SK-N-SH (cell line): ENCODE measurements around the gene WASF1. TPM values are rescaled to one million over a fixed set of nuclear protein-coding genes. Genes with fewer than 3 reads are reported as not detected.

Experiments
- CTCF ChIA-PET: fragments of 300-600, 350-600 bp; formaldehyde crosslinking; extraction: SDS; loops from one replicate; lab custom pipeline; 2021; lab: Yijun Ruan, JAX
- POLR2A ChIA-PET: fragments of 350-600 bp; sonication (Branson Sonifier 250); formaldehyde crosslinking; extraction: SDS; loops from one replicate; lab custom pipeline; 2020; ENCODE audit warnings: antibody characterized with exemption, inconsistent platforms; lab: Yijun Ruan, JAX
- DNase-seq: peaks from one replicate; pipeline ENCODE4 v3.0.0; 2012
- H2AFZ ChIP-seq: fragments of 200-600 bp; sonication (generic); 2 replicates; pipeline ENCODE4 v1.8.1; 2016; ENCODE audit warnings: antibody characterized with exemption, mild to moderate bottlenecking, low read depth
- H3F3A ChIP-seq: fragments of 200-600 bp; sonication (generic); replicated peaks from 2 replicates; pipeline ENCODE3; 2016; ENCODE audit warnings: antibody characterized with exemption, mild to moderate bottlenecking; ENCODE audit not compliant: insufficient read depth
- H3K27ac ChIP-seq, 2 experiments: fragments of 200-500 bp in 1 of 2; fragments of 200-600 bp in 1 of 2; sonication (Bioruptor generic) in 1 of 2; sonication (generic), shearing (Covaris generic) in 1 of 2; 2 replicates each; pipeline versions ENCODE4 v1.5.1 to v1.6.1; 2014 to 2016; ENCODE audit warnings: low read depth in 2 of 2, inconsistent platforms in 1 of 2, low read length in 1 of 2, mild to moderate bottlenecking in 1 of 2, mixed read lengths in 1 of 2
- H3K27me3 ChIP-seq: fragments of 200-600 bp; sonication (generic), shearing (Covaris generic); 2 replicates; pipeline ENCODE4 v1.6.1; 2016; ENCODE audit warnings: mixed run types; ENCODE audit not compliant: insufficient read depth
- H3K36me3 ChIP-seq, 2 experiments: fragments of 200-500 bp in 1 of 2; fragments of 200-600 bp in 1 of 2; sonication (Bioruptor generic) in 1 of 2; sonication (generic) in 1 of 2; replicated peaks in 1 of 2; 2 replicates each; pipeline versions ENCODE3 to v1.5.1; 2014 to 2016; ENCODE audit warnings: low read length in 1 of 2, mild to moderate bottlenecking in 1 of 2; ENCODE audit not compliant: insufficient read depth in 2 of 2, control insufficient read depth in 1 of 2
- H3K4me1 ChIP-seq, 2 experiments: fragments of 200-500 bp in 1 of 2; fragments of 200-600 bp in 1 of 2; sonication (Bioruptor generic) in 1 of 2; sonication (generic), shearing (Covaris generic) in 1 of 2; 2 replicates each; pipeline versions ENCODE4 v1.5.1 to v1.6.1; 2014 to 2016; ENCODE audit warnings: low read depth in 1 of 2, low read length in 1 of 2, mixed run types in 1 of 2; ENCODE audit not compliant: insufficient read depth in 2 of 2, control insufficient read depth in 1 of 2
- H3K4me2 ChIP-seq: fragments of 200-600 bp; sonication (generic), shearing (Covaris generic); 2 replicates; pipeline ENCODE4 v1.6.1; 2017; ENCODE audit warnings: mixed run types
- H3K4me3 ChIP-seq, 2 experiments: fragments of 200-500 bp in 1 of 2; fragments of 200-600 bp in 1 of 2; sonication (Bioruptor generic) in 1 of 2; sonication (generic), shearing (Covaris generic) in 1 of 2; 2 replicates each; pipeline versions ENCODE4 v1.5.1 to v1.8.1; 2014 to 2016; ENCODE audit warnings: low read depth in 2 of 2, inconsistent platforms in 1 of 2, low read length in 1 of 2, mild to moderate bottlenecking in 1 of 2, mixed read lengths in 1 of 2, moderate library complexity in 1 of 2
- H3K79me2 ChIP-seq: fragments of 200-600 bp; sonication (generic); 2 replicates; pipeline ENCODE4 v1.8.1; 2017; ENCODE audit warnings: mild to moderate bottlenecking; ENCODE audit not compliant: insufficient read depth
- H3K9ac ChIP-seq: fragments of 200-600 bp; sonication (generic); 2 replicates; pipeline ENCODE4 v1.6.1; 2017; ENCODE audit warnings: mixed run types
- H3K9me2 ChIP-seq: fragments of 200-600 bp; sonication (generic); 2 replicates; pipeline ENCODE4 v1.6.1; 2017; ENCODE audit warnings: mixed run types
- H3K9me3 ChIP-seq: fragments of 200-600 bp; sonication (generic); 2 replicates; pipeline ENCODE4 v1.6.1; 2017; ENCODE audit warnings: mixed run types, mild to moderate bottlenecking, moderate library complexity
- H4K20me1 ChIP-seq: fragments of 200-600 bp; sonication (generic); 2 replicates; pipeline ENCODE4 v1.6.1; 2017; ENCODE audit warnings: mild to moderate bottlenecking, mixed run types; ENCODE audit not compliant: insufficient read depth
- CTCF ChIP-seq: fragments of 200-600 bp; sonication (generic); IDR thresholded peaks from 2 replicates; pipeline ENCODE4 v1.6.1; 2017; ENCODE audit warnings: antibody characterized with exemption, mild to moderate bottlenecking, moderate library complexity
- ELF1 ChIP-seq: IDR thresholded peaks from 2 replicates; pipeline ENCODE4 v1.4.0; 2012
- EP300 ChIP-seq, 2 experiments: IDR thresholded peaks; 2 replicates each; pipeline versions ENCODE4 v1.4.0 to v1.6.1; 2012; ENCODE audit warnings: borderline replicate concordance in 1 of 2, low read depth in 1 of 2, low read length in 1 of 2
- EZH2phosphoT487 ChIP-seq: fragments of 200-600 bp; sonication (generic); IDR thresholded peaks from 2 replicates; pipeline ENCODE4 v1.6.1; 2017; ENCODE audit warnings: low read depth, mixed run types, mild to moderate bottlenecking, antibody characterized with exemption, moderate library complexity, borderline replicate concordance
- FOSL2 ChIP-seq: IDR thresholded peaks from 2 replicates; pipeline ENCODE4 v1.4.0; 2012; ENCODE audit warnings: low read depth, mild to moderate bottlenecking, moderate library complexity, borderline replicate concordance
- FOXM1 ChIP-seq: IDR thresholded peaks from 2 replicates; pipeline ENCODE4 v1.4.0; 2012; ENCODE audit warnings: low read depth, mild to moderate bottlenecking
- GABPA ChIP-seq: IDR thresholded peaks from 2 replicates; pipeline ENCODE4 v1.4.0; 2012; ENCODE audit warnings: low read depth, mild to moderate bottlenecking
- IRF3 ChIP-seq: fragments of 150-350 bp; IDR thresholded peaks from 2 replicates; pipeline ENCODE4 v1.6.1; 2016; ENCODE audit warnings: mild to moderate bottlenecking, low read depth, low read length
- JUND ChIP-seq: IDR thresholded peaks from 2 replicates; pipeline ENCODE4 v1.4.0; 2012
- MAX ChIP-seq: IDR thresholded peaks from 2 replicates; pipeline ENCODE4 v1.4.0; 2012; ENCODE audit warnings: low read depth
- MEF2A ChIP-seq: IDR thresholded peaks from 2 replicates; pipeline ENCODE4 v1.4.0; 2012; ENCODE audit warnings: low read depth, borderline replicate concordance
- NRF1 ChIP-seq: IDR thresholded peaks from 2 replicates; pipeline ENCODE4 v1.6.1; 2012; ENCODE audit warnings: low read depth, mild to moderate bottlenecking, low read length
- RCOR1 ChIP-seq: fragments of 150-350 bp; IDR thresholded peaks from 2 replicates; pipeline ENCODE4 v1.6.1; 2017; ENCODE audit warnings: antibody characterized with exemption, low read length
- TAF1 ChIP-seq: IDR thresholded peaks from 2 replicates; pipeline ENCODE4 v1.6.1; 2012; ENCODE audit warnings: low read depth, mild to moderate bottlenecking, low read length, moderate library complexity, borderline replicate concordance
- YY1 ChIP-seq: IDR thresholded peaks from 2 replicates; pipeline ENCODE4 v1.4.0; 2012; ENCODE audit warnings: low read depth, mild to moderate bottlenecking
- WGBS: methylation state at CpG from one replicate; pipeline ENCODE4 v1.1.6; 2017; ENCODE audit warnings: low lambda C conversion rate; 5-methylcytosine and 5-hydroxymethylcytosine counted together
- polyA plus RNA-seq, 3 experiments: library from polyadenylated mRNA; depleted of rRNA; stranded (reverse); fragments of >200 nt; gene quantifications; 2 replicates each; pipeline ENCODE4 v1.2.3, GENCODE V29; 2012
- TF ChIP-seq, protein P1 (sequence below): fragments of 150-350 bp; IDR thresholded peaks from 2 replicates; pipeline ENCODE4 v1.6.1; 2017; ENCODE audit warnings: antibody characterized with exemption, low read length, low read depth, borderline replicate concordance
- TF ChIP-seq, protein P2 (sequence below): IDR thresholded peaks from 2 replicates; pipeline ENCODE4 v1.4.0; 2012; ENCODE audit warnings: low read depth, borderline replicate concordance

The WASF1 gene
- polyA plus RNA-seq, 1 of the 3 experiments (the other 2 are of a cell fraction) = 31.4 TPM

GRCh38 chr6:110195639-110196038 lies 16.2 kb upstream of the WASF1 start:
- Histone ChIP-seq H3K4me1 (peaks cover 0 to 3% of the 10 kb centered on the region in 2 experiments; a peak in 3 of 4 replicates), H3K4me2 (no peak overlapping the region), H3K9me2 (no peaks in the 10 kb centered on the region), H2AFZ (no peak overlapping the region), H3K27me3 (no peaks in the 10 kb centered on the region), H3K36me3 (peaks cover 25% of the 10 kb centered on the region in 2 experiments), H3K27ac (no peak overlapping the region), H3K9ac (no peak overlapping the region), H3K9me3 (no peaks in the 10 kb centered on the region), H3F3A (no peaks in the 10 kb centered on the region), H4K20me1 (peaks cover 8% of the 10 kb centered on the region; the same call in 1 of the 2 replicates), H3K79me2 (peaks cover 70% of the 10 kb centered on the region), H3K4me3 (no peak overlapping the region)
- WGBS = 98% methylated on average over 4 of the region's 4 CpGs
- no peak for DNase-seq
- CTCF ChIA-PET = interaction anchor here (1.3 kb wide), 1 partner anchor 17 kb away, joined by 4 read pairs; no protein-coding TSS in a partner anchor
- TF ChIP-seq EZH2phosphoT487 = no peak
- TF ChIP-seq RCOR1 = no peak
- TF ChIP-seq, protein P1, sequence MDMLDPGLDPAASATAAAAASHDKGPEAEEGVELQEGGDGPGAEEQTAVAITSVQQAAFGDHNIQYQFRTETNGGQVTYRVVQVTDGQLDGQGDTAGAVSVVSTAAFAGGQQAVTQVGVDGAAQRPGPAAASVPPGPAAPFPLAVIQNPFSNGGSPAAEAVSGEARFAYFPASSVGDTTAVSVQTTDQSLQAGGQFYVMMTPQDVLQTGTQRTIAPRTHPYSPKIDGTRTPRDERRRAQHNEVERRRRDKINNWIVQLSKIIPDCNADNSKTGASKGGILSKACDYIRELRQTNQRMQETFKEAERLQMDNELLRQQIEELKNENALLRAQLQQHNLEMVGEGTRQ = no peak
- TF ChIP-seq FOSL2 = no peak
- TF ChIP-seq YY1 = no peak
- no peak for TF ChIP-seq ELF1
- no peak for TF ChIP-seq FOXM1
- TF ChIP-seq GABPA = no peak
- no peak for TF ChIP-seq CTCF
- TF ChIP-seq, protein P2, sequence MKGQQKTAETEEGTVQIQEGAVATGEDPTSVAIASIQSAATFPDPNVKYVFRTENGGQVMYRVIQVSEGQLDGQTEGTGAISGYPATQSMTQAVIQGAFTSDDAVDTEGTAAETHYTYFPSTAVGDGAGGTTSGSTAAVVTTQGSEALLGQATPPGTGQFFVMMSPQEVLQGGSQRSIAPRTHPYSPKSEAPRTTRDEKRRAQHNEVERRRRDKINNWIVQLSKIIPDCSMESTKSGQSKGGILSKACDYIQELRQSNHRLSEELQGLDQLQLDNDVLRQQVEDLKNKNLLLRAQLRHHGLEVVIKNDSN = no peak
- no peak for TF ChIP-seq TAF1
- no peak for TF ChIP-seq NRF1
- TF ChIP-seq MEF2A = no peak
- no peak for TF ChIP-seq MAX
- POLR2A ChIA-PET = no interaction called here

GRCh38 chr6:110191477-110191876 lies 12.0 kb upstream of the WASF1 start:
- Histone ChIP-seq H4K20me1 (peaks cover 33% of the 10 kb centered on the region; the same call in 1 of the 2 replicates), H3K4me3 (no peak overlapping the region), H3K4me2 (no peak overlapping the region), H3K9me3 (no peaks in the 10 kb centered on the region), H2AFZ (no peak overlapping the region), H3K4me1 (peaks cover 0 to 6% of the 10 kb centered on the region in 2 experiments; a peak in 3 of 4 replicates), H3K36me3 (peaks cover 25 to 27% of the 10 kb centered on the region in 2 experiments), H3K9me2 (no peaks in the 10 kb centered on the region), H3K27ac (no peak overlapping the region), H3K27me3 (no peaks in the 10 kb centered on the region), H3K9ac (no peak overlapping the region), H3F3A (peaks cover 4% of the 10 kb centered on the region), H3K79me2 (peaks cover 82% of the 10 kb centered on the region)
- TF ChIP-seq JUND = no peak
- TF ChIP-seq EZH2phosphoT487 = no peak
- no peak for TF ChIP-seq IRF3
- TF ChIP-seq MEF2A = no peak
- TF ChIP-seq CTCF = no peak
- no peak for TF ChIP-seq FOXM1
- TF ChIP-seq EP300 (IDR thresholded peaks at IDR 0.05; ENCODE audit: borderline replicate concordance in 1 of 2, low read depth in 1 of 2, low read length in 1 of 2) = no peak
- DNase-seq = no peak
- POLR2A ChIA-PET = interaction anchor here (0.9 kb wide), 1 partner anchor 12 kb away, joined by 3 read pairs; the partner anchor contains the start of gene WASF1
- CTCF ChIA-PET = no interaction called here
- 86% methylated on average over 2 of the region's 2 CpGs for WGBS
